IMR-90 (cell line): Measurements from ENCODE around the gene MICB. TPM values are rescaled to one million over a fixed set of nuclear protein-coding genes. Genes with fewer than 3 reads are reported as not detected.

Source experiments
- ATAC-seq: fragments of 200-7000 bp; cut with Tn5 transposase; 2 replicates; pipeline ENCODE4 v1.9.1; 2020; ENCODE audit warnings: low read depth, mild to moderate bottlenecking, moderate library complexity
- BruUV-seq: library from RNA; stranded (reverse); fragments of 400-500 nt; replicated peaks from 2 replicates; lab custom pipeline; 2021; lab: Mats Ljungman, UMichigan
- CTCF ChIA-PET: fragments of 300-600 bp; formaldehyde crosslinking; extraction: SDS; loops from one replicate; lab custom pipeline; 2021; ENCODE audit warnings: antibody characterized with exemption; lab: Yijun Ruan, JAX
- POLR2A ChIA-PET: fragments of 300-600 bp; sonication (Branson Sonifier 250); formaldehyde crosslinking; loops from one replicate; lab custom pipeline; 2022; ENCODE audit warnings: antibody characterized with exemption; ENCODE audit not compliant: unreplicated experiment; lab: Charles Lee
- DNase-seq: peaks from one replicate; pipeline ENCODE4 v3.0.0; 2013
- H2AFZ ChIP-seq: replicated peaks from 2 replicates; pipeline ENCODE3; 2013; ENCODE audit warnings: low read length, mild to moderate bottlenecking; ENCODE audit not compliant: poor library complexity
- H2AK5ac ChIP-seq: 2 replicates; pipeline ENCODE4 v1.6.1; 2013; ENCODE audit warnings: low read depth, low read length, inconsistent platforms
- H2AK9ac ChIP-seq: replicated peaks from 2 replicates; pipeline ENCODE3; 2013; ENCODE audit warnings: mild to moderate bottlenecking, low read depth, low read length, moderate library complexity; ENCODE audit not compliant: poor library complexity
- H2BK120ac ChIP-seq: 2 replicates; pipeline ENCODE4 v1.6.1; 2013; ENCODE audit warnings: low read depth, low read length, inconsistent platforms
- H2BK15ac ChIP-seq: 3 replicates; pipeline ENCODE4 v1.6.1; 2013; ENCODE audit warnings: low read depth, low read length, inconsistent platforms
- H2BK20ac ChIP-seq: 2 replicates; pipeline ENCODE4 v1.6.1; 2013; ENCODE audit warnings: low read depth, mild to moderate bottlenecking, inconsistent platforms, low read length, moderate library complexity
- H2BK5ac ChIP-seq: 2 replicates; pipeline ENCODE4 v1.6.1; 2013; ENCODE audit warnings: mild to moderate bottlenecking, low read depth, low read length, inconsistent platforms; ENCODE audit not compliant: poor library complexity, severe bottlenecking
- H3K14ac ChIP-seq: replicated peaks from 2 replicates; pipeline ENCODE4 v1.6.1; 2013; ENCODE audit warnings: low read depth, low read length, inconsistent platforms
- H3K18ac ChIP-seq: 2 replicates; pipeline ENCODE4 v1.6.1; 2013; ENCODE audit warnings: low read depth, low read length, control low read depth
- H3K23ac ChIP-seq: 2 replicates; pipeline ENCODE4 v1.6.1; 2013; ENCODE audit warnings: low read depth, low read length, inconsistent platforms
- H3K27ac ChIP-seq: 2 replicates; pipeline ENCODE4 v1.5.1; 2013; ENCODE audit warnings: mild to moderate bottlenecking, control low read depth, low read length; ENCODE audit not compliant: insufficient read depth
- H3K27me3 ChIP-seq: 2 replicates; pipeline ENCODE4 v1.6.1; 2013; ENCODE audit warnings: low read length; ENCODE audit not compliant: control insufficient read depth, insufficient read depth
- H3K36me3 ChIP-seq: 2 replicates; pipeline ENCODE4 v1.6.1; 2013; ENCODE audit warnings: low read length, mixed read lengths; ENCODE audit not compliant: control insufficient read depth, insufficient read depth
- H3K4ac ChIP-seq: 2 replicates; pipeline ENCODE4 v1.6.1; 2013; ENCODE audit warnings: low read depth, low read length, inconsistent platforms
- H3K4me1 ChIP-seq: 2 replicates; pipeline ENCODE4 v1.6.1; 2013; ENCODE audit warnings: low read length, mixed read lengths; ENCODE audit not compliant: control insufficient read depth, insufficient read depth
- H3K4me2 ChIP-seq: 2 replicates; pipeline ENCODE4 v1.6.1; 2013; ENCODE audit warnings: low read depth, mild to moderate bottlenecking, control low read depth, low read length, moderate library complexity
- H3K4me3 ChIP-seq: 2 replicates; pipeline ENCODE4 v1.5.1; 2013; ENCODE audit warnings: low read depth, mild to moderate bottlenecking, control low read depth, low read length, moderate library complexity; ENCODE audit not compliant: insufficient read depth
- H3K56ac ChIP-seq: 2 replicates; pipeline ENCODE4 v1.6.1; 2013; ENCODE audit warnings: low read length, inconsistent platforms; ENCODE audit not compliant: insufficient read depth; ENCODE audit errors: extremely low read depth
- H3K79me1 ChIP-seq, 2 experiments: 2 replicates each; pipeline ENCODE4 v1.6.1; 2013; ENCODE audit warnings: low read length in 2 of 2, inconsistent platforms in 1 of 2, low read depth in 1 of 2
- H3K9ac ChIP-seq: 2 replicates; pipeline ENCODE4 v1.6.1; 2013; ENCODE audit warnings: low read depth, low read length, control low read depth
- H3K9me1 ChIP-seq: 2 replicates; pipeline ENCODE4 v1.6.1; 2013; ENCODE audit warnings: low read length, inconsistent platforms; ENCODE audit not compliant: insufficient read depth
- H3K9me3 ChIP-seq: 2 replicates; pipeline ENCODE4 v1.6.1; 2013; ENCODE audit warnings: low read length; ENCODE audit not compliant: control insufficient read depth, insufficient read depth
- H4K20me1 ChIP-seq: 2 replicates; pipeline ENCODE4 v1.6.1; 2013; ENCODE audit warnings: low read length, inconsistent platforms; ENCODE audit not compliant: insufficient read depth
- H4K5ac ChIP-seq: 2 replicates; pipeline ENCODE4 v1.6.1; 2013; ENCODE audit warnings: mild to moderate bottlenecking, low read depth, low read length, control low read depth
- H4K8ac ChIP-seq, 2 experiments: 2 replicates each; pipeline ENCODE4 v1.6.1; 2013; ENCODE audit warnings: low read depth in 2 of 2, low read length in 2 of 2, control low read depth in 1 of 2, inconsistent platforms in 1 of 2
- H4K91ac ChIP-seq: 2 replicates; pipeline ENCODE4 v1.6.1; 2013; ENCODE audit warnings: low read depth, low read length, inconsistent platforms; ENCODE audit not compliant: insufficient read depth
- BHLHE40 ChIP-seq: fragments of 150-350 bp; IDR thresholded peaks from 2 replicates; pipeline ENCODE4 v1.6.1; 2016; ENCODE audit warnings: mild to moderate bottlenecking, low read depth, low read length
- CEBPB ChIP-seq: IDR thresholded peaks from 2 replicates; pipeline ENCODE4 v1.6.1; 2012; ENCODE audit warnings: low read depth, low read length, improper control_type of control experiment
- CHD1 ChIP-seq: IDR thresholded peaks from 2 replicates; pipeline ENCODE4 v1.6.1; 2012; ENCODE audit warnings: low read depth, low read length, improper control_type of control experiment
- FOS ChIP-seq: fragments of 150-350 bp; IDR thresholded peaks from 2 replicates; pipeline ENCODE4 v1.6.1; 2016; ENCODE audit warnings: low read depth, low read length
- MAFK ChIP-seq: IDR thresholded peaks from 2 replicates; pipeline ENCODE4 v1.6.1; 2012; ENCODE audit warnings: low read depth, low read length, improper control_type of control experiment
- MAZ ChIP-seq: IDR thresholded peaks from 2 replicates; pipeline ENCODE4 v1.6.1; 2012; ENCODE audit warnings: low read depth, mild to moderate bottlenecking, low read length, improper control_type of control experiment, moderate library complexity, borderline replicate concordance
- MXI1 ChIP-seq: IDR thresholded peaks from 2 replicates; pipeline ENCODE4 v1.6.1; 2012; ENCODE audit warnings: low read depth, mild to moderate bottlenecking, low read length, moderate library complexity, borderline replicate concordance
- NFE2L2 ChIP-seq: fragments of 150-350 bp; IDR thresholded peaks from 2 replicates; pipeline ENCODE4 v1.6.1; 2016; ENCODE audit warnings: low read depth, mild to moderate bottlenecking, low read length
- RCOR1 ChIP-seq: IDR thresholded peaks from 2 replicates; pipeline ENCODE4 v1.6.1; 2012; ENCODE audit warnings: mild to moderate bottlenecking, low read length, improper control_type of control experiment; ENCODE audit not compliant: insufficient replicate concordance
- SMC3 ChIP-seq: fragments of 150-350 bp; IDR thresholded peaks from 2 replicates; pipeline ENCODE4 v1.6.1; 2016; ENCODE audit warnings: low read depth, mild to moderate bottlenecking, antibody characterized with exemption, low read length, moderate library complexity
- USF2 ChIP-seq: fragments of 150-350 bp; IDR thresholded peaks from 2 replicates; pipeline ENCODE4 v1.6.1; 2017; ENCODE audit warnings: mild to moderate bottlenecking, antibody characterized with exemption, low read length, low read depth
- WGBS, 2 experiments: methylation state at CpG; one replicate each; pipeline versions ENCODE4 v1.1.5 to v1.1.7; 2013; ENCODE audit warnings: missing lambda C conversion rate in 2 of 2; ENCODE audit not compliant: insufficient read length in 1 of 2; ENCODE audit errors: extremely low coverage in 2 of 2; 5-methylcytosine and 5-hydroxymethylcytosine counted together
- dilution Hi-C: fragments of 300-500 bp; cut with HindIII; formaldehyde crosslinking; loops from one replicate; pipeline ENCODE4 v1.14.3; 2018; ENCODE audit warnings: low sequenced_read_pairs; ENCODE audit not compliant: unreplicated experiment
- in situ Hi-C: fragments of 300-500 bp; cut with MboI; formaldehyde crosslinking; loops from 3 replicates; pipeline ENCODE4 v1.14.3; 2019; ENCODE audit warnings: low sequenced_read_pairs, inconsistent platforms, mixed read lengths
- intact Hi-C: fragments of 100-400 bp; cut with micrococcal nuclease; formaldehyde crosslinking; loops from 2 replicates; pipeline ENCODE4 v1.10.0; 2022
- polyA plus RNA-seq, 3 experiments: library from polyadenylated mRNA; depleted of rRNA; stranded (reverse); fragments of >200 nt; gene quantifications; 2 replicates each; pipeline ENCODE4 v1.2.3, GENCODE V29; 2012; ENCODE audit warnings: low replicate concordance in 1 of 3
- total RNA-seq: library from RNA; depleted of rRNA; stranded (reverse); fragments of >200 nt; gene quantifications from 2 replicates; pipeline ENCODE4 v1.2.3, GENCODE V29; 2012

The MICB gene
- total and polyA plus RNA-seq, 2 of the 4 experiments (the other 2 are of a cell fraction): 9.6 to 11.1 TPM

- no peak for TF ChIP-seq RCOR1
These were observed 15.7 kb downstream of the MICB start (continued) for GRCh38 chr6:31513456-31514165.

- peaks cover 0 to 10% of the 10 kb centered on the region in 2 experiments; a peak in 1 of 4 replicates for H3K79me1 ChIP-seq
- in situ Hi-C loops (no loop called here), intact Hi-C loops (no loop called here), dilution Hi-C loops (no loop called here)
- DNase-seq: no peak
- no peaks in the 10 kb centered on the region for H3K9me3 ChIP-seq
- ATAC-seq: no peak
- H4K5ac ChIP-seq: no peak overlapping the region
- H4K8ac ChIP-seq: no peak overlapping the region
- no TSS peak for BruUV-seq
- H3K9ac ChIP-seq: no peak overlapping the region
- H3K4me3 ChIP-seq: no peak overlapping the region
- H2AK9ac ChIP-seq: no peak overlapping the region
- no peak overlapping the region for H2BK120ac ChIP-seq
- H2BK5ac ChIP-seq: no peak overlapping the region
- no peak overlapping the region for H2BK20ac ChIP-seq
- H3K18ac ChIP-seq: no peak overlapping the region
- no peak overlapping the region for H2AFZ ChIP-seq
- H3K4me1 ChIP-seq: peaks cover 10% of the 10 kb centered on the region
- H3K56ac ChIP-seq: no peak overlapping the region
- no peak overlapping the region for H3K4me2 ChIP-seq
- H4K20me1 ChIP-seq: 0 out of 2 replicates have a peak, but pooled peaks cover 5% of the 10 kb centered on the region
- CTCF ChIA-PET: no interaction called here
- H3K27ac ChIP-seq: no peak overlapping the region
- no peaks in the 10 kb centered on the region for H3K36me3 ChIP-seq
- no peaks in the 10 kb centered on the region for H3K27me3 ChIP-seq
- peaks cover 14% of the 10 kb centered on the region for H3K9me1 ChIP-seq
- H4K91ac ChIP-seq: no peak overlapping the region
- POLR2A ChIA-PET: no interaction called here
- H2BK15ac ChIP-seq: no peak overlapping the region
- no peak overlapping the region for H3K4ac ChIP-seq
- no peak overlapping the region for H3K23ac ChIP-seq
- no peak overlapping the region for H2AK5ac ChIP-seq
- no CpG with 5 or more reads among the region's 3 CpGs for WGBS, 2 experiments
- no peak overlapping the region for H3K14ac ChIP-seq
- TF ChIP-seq MAZ: no peak
- no peak for TF ChIP-seq RCOR1
- TF ChIP-seq SMC3: no peak
- no peak for TF ChIP-seq CHD1
- TF ChIP-seq USF2: no peak
- no peak for TF ChIP-seq NFE2L2
- no peak for TF ChIP-seq CEBPB
- TF ChIP-seq MAFK: no peak
- TF ChIP-seq MXI1: no peak
- no peak for TF ChIP-seq FOS
- no peak for TF ChIP-seq BHLHE40
These were observed 23.9 kb downstream of the MICB start for GRCh38 chr6:31521835-31522234.
